K562 (cell line): ENCODE results near the gene HLA-DMB. TPM values are rescaled to one million over a fixed set of nuclear protein-coding genes. Genes with fewer than 3 reads are reported as not detected.

Experiments used
- ATAC-seq: fragments of 200-7000 bp; cut with Tn5 transposase; 3 replicates; pipeline ENCODE4 v1.9.1; 2020; ENCODE audit warnings: moderate library complexity
- BruUV-seq: library from RNA; stranded (reverse); fragments of 400-500 nt; replicated peaks from 2 replicates; lab custom pipeline; 2021; lab: Mats Ljungman, UMichigan
- CTCF ChIA-PET: fragments of 300-600 bp; formaldehyde crosslinking; extraction: SDS; loops from one replicate; lab custom pipeline; 2021; ENCODE audit warnings: low intra/inter-chr PET ratio; lab: Yijun Ruan, JAX
- POLR2A ChIA-PET: fragments of 300-600, 350-650 bp; sonication (Branson Sonifier 250); formaldehyde crosslinking; extraction: SDS; loops from one replicate; lab custom pipeline; 2021; ENCODE audit warnings: antibody characterized with exemption, inconsistent platforms; lab: Yijun Ruan, JAX
- DNase-seq, 4 experiments: peaks; one replicate each; pipeline versions ENCODE4 v3.0.0 to v3.0.0-alpha.2; 2011 to 2018; ENCODE audit warnings: low spot score in 3 of 4, mixed read lengths in 3 of 4; ENCODE audit errors: extremely low read depth in 1 of 4
- FAIRE-seq: peaks from 2 replicates; lab custom pipeline; 2011; peaks lifted over from hg19 to GRCh38; lab: Jason Lieb, UNC
- H2AFZ ChIP-seq: 2 replicates; pipeline ENCODE4 v1.6.0; 2011; ENCODE audit warnings: low read depth, low read length, control low read depth, inconsistent platforms
- H3K27ac ChIP-seq: fragments of 200-600 bp; 3 replicates; pipeline ENCODE4 v1.8.0; 2011; ENCODE audit warnings: low read depth, mild to moderate bottlenecking, control low read depth, inconsistent platforms, low read length, moderate library complexity, mixed read lengths; ENCODE audit errors: extremely low read depth
- H3K27me3 ChIP-seq, 2 experiments: fragments of 300-600 bp in 1 of 2; 2 replicates in 1 of 2; 3 replicates in 1 of 2; pipeline versions ENCODE4 v1.6.0 to v1.8.0; 2011; ENCODE audit warnings: inconsistent platforms in 2 of 2, low read length in 2 of 2, mild to moderate bottlenecking in 1 of 2, mixed read lengths in 1 of 2, moderate library complexity in 1 of 2; ENCODE audit not compliant: control insufficient read depth in 2 of 2, insufficient read depth in 2 of 2
- H3K36me3 ChIP-seq: fragments of 300-600 bp; 3 replicates; pipeline ENCODE4 v1.8.0; 2011; ENCODE audit warnings: mild to moderate bottlenecking, low read length, inconsistent platforms; ENCODE audit not compliant: control insufficient read depth, insufficient read depth
- H3K4me1 ChIP-seq, 2 experiments: fragments of 200-600 bp in 1 of 2; replicated peaks in 1 of 2; 2 replicates in 1 of 2; 3 replicates in 1 of 2; pipeline versions ENCODE4 v1.5.1 to v1.8.0; 2011; ENCODE audit warnings: inconsistent platforms in 2 of 2, low read length in 2 of 2, mild to moderate bottlenecking in 1 of 2, mixed read lengths in 1 of 2, moderate library complexity in 1 of 2; ENCODE audit not compliant: control insufficient read depth in 2 of 2, insufficient read depth in 2 of 2
- H3K4me2 ChIP-seq: 2 replicates; pipeline ENCODE4 v1.6.1; 2011; ENCODE audit warnings: low read length, control low read depth, inconsistent platforms, mixed read lengths; ENCODE audit not compliant: insufficient read depth
- H3K4me3 ChIP-seq: fragments of 200-600 bp; sonication (generic), shearing (Covaris generic); 2 replicates; pipeline ENCODE4 v1.5.1; 2016; ENCODE audit warnings: control low read depth, inconsistent platforms
- H3K79me2 ChIP-seq: fragments of 200-600 bp; 3 replicates; pipeline ENCODE4 v1.8.0; 2011; ENCODE audit warnings: low read length, inconsistent platforms; ENCODE audit not compliant: control insufficient read depth, insufficient read depth
- H3K9ac ChIP-seq, 2 experiments: 2 replicates each; pipeline versions ENCODE4 v1.6.0 to v1.6.1; 2011; ENCODE audit warnings: low read depth in 2 of 2, low read length in 2 of 2, control low read depth in 1 of 2, inconsistent platforms in 1 of 2, mild to moderate bottlenecking in 1 of 2, mixed read lengths in 1 of 2; ENCODE audit not compliant: insufficient read depth in 1 of 2
- H3K9me1 ChIP-seq: one replicate; pipeline ENCODE4 v1.6.0; 2011; ENCODE audit warnings: inconsistent platforms, mild to moderate bottlenecking, low read length, moderate library complexity; ENCODE audit not compliant: control insufficient read depth, insufficient read depth
- H3K9me3 ChIP-seq: replicated peaks from 2 replicates; pipeline ENCODE4 v1.5.1; 2011; ENCODE audit warnings: low read depth, low read length, inconsistent platforms; ENCODE audit not compliant: control insufficient read depth, insufficient read depth
- H4K20me1 ChIP-seq: replicated peaks from 2 replicates; pipeline ENCODE4 v1.6.1; 2011; ENCODE audit warnings: low read length, inconsistent platforms, mixed read lengths; ENCODE audit not compliant: control insufficient read depth, insufficient read depth
- WGBS: fragments of 100-300 bp; shearing (Covaris generic); methylation state at CpG from one replicate; pipeline ENCODE4 v1.1.6; 2016; ENCODE audit warnings: low coverage, mixed read lengths; ENCODE audit not compliant: insufficient coverage; ENCODE audit errors: missing lambda C conversion rate; 5-methylcytosine and 5-hydroxymethylcytosine counted together
- in situ Hi-C: fragments of 300-500 bp; cut with MboI; formaldehyde crosslinking; loops from 4 replicates; pipeline ENCODE4 v1.15.0; 2018; ENCODE audit warnings: inconsistent platforms, mixed read lengths
- intact Hi-C: fragments of 100-400 bp; cut with micrococcal nuclease; formaldehyde crosslinking; loops from 2 replicates; pipeline ENCODE4 v1.14.2; 2022
- polyA plus RNA-seq, 8 experiments: library from polyadenylated mRNA; depleted of rRNA in 4 of 8; stranded (reverse) in 5 of 8; unstranded in 3 of 8; fragments of >200 nt; fragmentation: Nextera tagmentation in 2 of 8; fragmentation: Illumina TruSeq in 1 of 8; extraction: Ambion mirVana in 2 of 8; extraction: Trizol in 1 of 8; gene quantifications; 2 replicates each; pipeline versions ENCODE4 v1.2.1 to v1.2.3, GENCODE V29; 2011 to 2014; ENCODE audit warnings: inconsistent platforms in 1 of 8, missing spikeins in 1 of 8
- total RNA-seq, 7 experiments: library from RNA; depleted of rRNA in 6 of 7; stranded (reverse); fragments of >200 nt in 6 of 7; fragmentation: Illumina TruSeq in 2 of 7; extraction: Trizol in 2 of 7; gene quantifications; 2 replicates each; pipeline versions ENCODE4 v1.2.1 to v1.2.3, GENCODE V29; 2011 to 2021; ENCODE audit warnings: low replicate concordance in 1 of 7
- TF ChIP-seq, protein P1 (sequence below), 2 experiments: fragments of 450-650 bp in 1 of 2; sonication (generic) in 1 of 2; formaldehyde crosslinking; conservative IDR thresholded peaks; 2 replicates each; pipeline versions ENCODE4 v1.4.0 to v1.8.1; 2020 to 2022; ENCODE audit warnings: mild to moderate bottlenecking in 1 of 2, missing genetic modification reagents in 1 of 2

HLA-DMB gene
- total and polyA plus RNA-seq, 9 of the 15 experiments (the other 6 are each of a cell fraction or from before 2014, with no cell fraction given), result 0.38 TPM; not detected in 8

- no peaks in the 10 kb centered on the region for H3K4me1 ChIP-seq
- no peaks in the 10 kb centered on the region for H4K20me1 ChIP-seq
- BruUV-seq, result no TSS peak
- in situ Hi-C loops, result loop anchor here (5.0 kb wide), 1 partner anchor 100 kb away; no protein-coding TSS in a partner anchor
- no peak overlapping the region for H3K4me2 ChIP-seq
- no peaks in the 10 kb centered on the region for H3K36me3 ChIP-seq
- no peaks in the 10 kb centered on the region for H3K9me1 ChIP-seq
- FAIRE-seq, result no peak
- H3K79me2 ChIP-seq, result no peaks in the 10 kb centered on the region
- WGBS, result 4% methylated on average over 3 of the region's 3 CpGs
- no peak overlapping the region for H2AFZ ChIP-seq
- ChIA-PET CTCF (interaction anchor here (0.5 to 4.0 kb wide), 5 partner anchors 19 to 605 kb away, joined by 3 to 84 read pairs (median 4); no protein-coding TSS in a partner anchor), POLR2A (interaction anchor here (0.6 to 1.5 kb wide), 3 partner anchors 65 to 98 kb away, joined by 3 to 5 read pairs (median 3); no protein-coding TSS in a partner anchor)
- H3K9ac ChIP-seq, result no peak overlapping the region
- DNase-seq, result no peak
- no peak overlapping the region for H3K4me3 ChIP-seq
- intact Hi-C loops, result loop anchor here (5.0 to 10.0 kb wide), 2 partner anchors 60 to 208 kb away; no protein-coding TSS in a partner anchor
- TF ChIP-seq, protein P1, sequence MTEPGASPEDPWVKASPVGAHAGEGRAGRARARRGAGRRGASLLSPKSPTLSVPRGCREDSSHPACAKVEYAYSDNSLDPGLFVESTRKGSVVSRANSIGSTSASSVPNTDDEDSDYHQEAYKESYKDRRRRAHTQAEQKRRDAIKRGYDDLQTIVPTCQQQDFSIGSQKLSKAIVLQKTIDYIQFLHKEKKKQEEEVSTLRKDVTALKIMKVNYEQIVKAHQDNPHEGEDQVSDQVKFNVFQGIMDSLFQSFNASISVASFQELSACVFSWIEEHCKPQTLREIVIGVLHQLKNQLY (CRISPR knock-in tag; conservative IDR thresholded peaks at IDR 0.05), result no peak
- TF ChIP-seq, all 486 proteins: peak for 0
- Histone ChIP-seq H3K9me3 (no peaks in the 10 kb centered on the region), H3K27me3 (peaks cover 8 to 9% of the 10 kb centered on the region in 2 experiments; a peak in 3 of 5 replicates), H3K27ac (no peak overlapping the region)
- no peak for ATAC-seq
These were observed 54.0 kb downstream of the HLA-DMB start for GRCh38 chr6:32886681-32887383.
